B cell (primary cell): ENCODE measurements around the gene EHD4. TPM values are rescaled to one million over a fixed set of nuclear protein-coding genes. Genes with fewer than 3 reads are reported as not detected.

Experiments
- ATAC-seq: fragments of 200-7000 bp; cut with Tn5 transposase; one replicate; pipeline ENCODE4 v1.10.0; 2021; ENCODE audit warnings: low read depth, mild to moderate bottlenecking, moderate number of reproducible peaks, moderate library complexity
- CTCF ChIA-PET: fragments of 350-600 bp; sonication (Branson Sonifier 250); formaldehyde crosslinking; loops from one replicate; lab custom pipeline; 2021; ENCODE audit warnings: antibody characterized with exemption, inconsistent platforms; lab: Charles Lee
- POLR2A ChIA-PET: fragments of 350-600 bp; sonication (Branson Sonifier 250); formaldehyde crosslinking; loops from one replicate; lab custom pipeline; 2021; ENCODE audit warnings: antibody characterized with exemption; lab: Charles Lee
- DNase-seq: peaks from one replicate; pipeline ENCODE4 v3.0.0; 2013
- H2AFZ ChIP-seq: 2 replicates; pipeline ENCODE4 v1.6.1; 2012; ENCODE audit warnings: mild to moderate bottlenecking, low read depth, low read length; ENCODE audit not compliant: insufficient read depth, poor library complexity, severe bottlenecking
- H3K27ac ChIP-seq, 2 donors: 1 replicate in 1 of 2; 2 replicates in 1 of 2; pipeline ENCODE4 v1.5.1; 2012 to 2013; ENCODE audit warnings: low read length in 2 of 2, mild to moderate bottlenecking in 2 of 2, moderate library complexity in 1 of 2
- H3K27me3 ChIP-seq, 4 experiments: fragments of 200-600 bp in 1 of 4; sonication (generic) in 1 of 4; replicated peaks in 1 of 4; 1 replicate in 2 of 4; 2 replicates in 2 of 4; pipeline versions ENCODE4 v1.6.1 to v1.7.0; 2013 to 2016; ENCODE audit warnings: low read length in 3 of 4, mild to moderate bottlenecking in 2 of 4, mixed read lengths in 1 of 4, moderate library complexity in 1 of 4; ENCODE audit not compliant: insufficient read depth in 4 of 4, control insufficient read depth in 3 of 4; ENCODE audit errors: control extremely low read depth in 1 of 4
- H3K36me3 ChIP-seq, 2 experiments: replicated peaks in 1 of 2; 1 replicate in 1 of 2; 2 replicates in 1 of 2; pipeline versions ENCODE4 v1.6.1 to v1.7.1; 2013; ENCODE audit warnings: low read length in 1 of 2; ENCODE audit not compliant: insufficient read depth in 2 of 2, control insufficient read depth in 1 of 2; ENCODE audit errors: control extremely low read depth in 1 of 2, extremely low read depth in 1 of 2
- H3K4me1 ChIP-seq, 2 donors: fragments of 200-600 bp in 1 of 2; sonication (generic) in 1 of 2; 1 replicate in 1 of 2; 2 replicates in 1 of 2; pipeline versions ENCODE4 v1.5.1 to v1.6.1; 2013 to 2017; ENCODE audit warnings: low read length in 2 of 2; ENCODE audit not compliant: control insufficient read depth in 2 of 2, insufficient read depth in 2 of 2
- H3K4me2 ChIP-seq: replicated peaks from 2 replicates; pipeline ENCODE3; 2012; ENCODE audit warnings: mild to moderate bottlenecking, low read depth, low read length; ENCODE audit not compliant: poor library complexity, severe bottlenecking
- H3K4me3 ChIP-seq, 5 experiments: fragments of 200-600 bp in 1 of 5; sonication (generic) in 1 of 5; 1 replicate in 3 of 5; 2 replicates in 2 of 5; pipeline versions ENCODE4 v1.5.1 to v1.7.0; 2011 to 2016; ENCODE audit warnings: low read length in 4 of 5, mild to moderate bottlenecking in 4 of 5, low read depth in 2 of 5, control low read depth in 1 of 5, moderate library complexity in 1 of 5; ENCODE audit not compliant: insufficient read depth in 1 of 5; ENCODE audit errors: control extremely low read depth in 1 of 5, extremely low read depth in 1 of 5
- H3K79me2 ChIP-seq: fragments of 200-600 bp; sonication (generic); one replicate; pipeline ENCODE4 v1.6.0; 2016; ENCODE audit warnings: low read length; ENCODE audit not compliant: control insufficient read depth, insufficient read depth
- H3K9ac ChIP-seq: fragments of 200-600 bp; sonication (generic); 2 replicates; pipeline ENCODE4 v1.6.1; 2017; ENCODE audit warnings: mild to moderate bottlenecking, low read length, moderate library complexity
- H3K9me3 ChIP-seq, 3 donors: one replicate each; pipeline versions ENCODE4 v1.6.1 to v1.7.1; 2013; ENCODE audit warnings: low read length in 2 of 3; ENCODE audit not compliant: control insufficient read depth in 2 of 3, insufficient read depth in 1 of 3; ENCODE audit errors: control extremely low read depth in 1 of 3
- H4K20me1 ChIP-seq: 2 replicates; pipeline ENCODE4 v1.6.0; 2012; ENCODE audit warnings: mild to moderate bottlenecking, low read length; ENCODE audit not compliant: insufficient read depth, control insufficient read depth, poor library complexity, severe bottlenecking
- H3K27ac Mint-ChIP-seq: one replicate; pipeline ENCODE4 v1.8.0; 2021; ENCODE audit warnings: mixed read lengths
- H3K27me3 Mint-ChIP-seq: one replicate; pipeline ENCODE4 v1.8.0; 2021; ENCODE audit warnings: mixed read lengths
- H3K4me1 Mint-ChIP-seq: one replicate; pipeline ENCODE4 v1.8.0; 2021; ENCODE audit warnings: mixed read lengths
- H3K4me3 Mint-ChIP-seq: one replicate; pipeline ENCODE4 v1.8.0; 2021; ENCODE audit warnings: mixed read lengths
- H3K9me3 Mint-ChIP-seq: one replicate; pipeline ENCODE4 v1.8.0; 2022; ENCODE audit warnings: mixed read lengths; ENCODE audit not compliant: insufficient read depth
- CTCF ChIP-seq: fragments of 200-600 bp; IDR thresholded peaks from one replicate; pipeline ENCODE4 v1.8.0; 2022; ENCODE audit warnings: antibody characterized with exemption, mild to moderate bottlenecking
- EZH2 ChIP-seq: IDR thresholded peaks from 2 replicates; pipeline ENCODE4 v1.6.1; 2012; ENCODE audit warnings: borderline replicate concordance, low read depth, mild to moderate bottlenecking, moderate library complexity, low read length; ENCODE audit not compliant: insufficient read depth, poor library complexity, severe bottlenecking
- WGBS: methylation state at CpG from one replicate; pipeline ENCODE4 v1.1.5; 2013; ENCODE audit warnings: missing lambda C conversion rate; ENCODE audit not compliant: insufficient coverage; 5-methylcytosine and 5-hydroxymethylcytosine counted together
- intact Hi-C: fragments of 100-400 bp; cut with micrococcal nuclease; formaldehyde crosslinking; loops from one replicate; pipeline ENCODE4 v1.10.0; 2022
- polyA plus RNA-seq: library from polyadenylated mRNA; depleted of rRNA; stranded (reverse); fragments of >200 nt; gene quantifications from 2 replicates; pipeline ENCODE4 v1.2.3, GENCODE V29; 2012
- total RNA-seq, 2 donors: library from RNA; stranded (reverse); fragments of 120-200 nt in 1 of 2; gene quantifications; 1 replicate in 1 of 2; 2 replicates in 1 of 2; pipeline versions ENCODE4 v1.2.3 to v1.2.4, GENCODE V29; 2013 to 2022

The EHD4 gene
- total and polyA plus RNA-seq, 2 donors (not counting 1 experiment from before 2014, with no cell fraction given), result 3.1 to 12.7 TPM

DNA sequence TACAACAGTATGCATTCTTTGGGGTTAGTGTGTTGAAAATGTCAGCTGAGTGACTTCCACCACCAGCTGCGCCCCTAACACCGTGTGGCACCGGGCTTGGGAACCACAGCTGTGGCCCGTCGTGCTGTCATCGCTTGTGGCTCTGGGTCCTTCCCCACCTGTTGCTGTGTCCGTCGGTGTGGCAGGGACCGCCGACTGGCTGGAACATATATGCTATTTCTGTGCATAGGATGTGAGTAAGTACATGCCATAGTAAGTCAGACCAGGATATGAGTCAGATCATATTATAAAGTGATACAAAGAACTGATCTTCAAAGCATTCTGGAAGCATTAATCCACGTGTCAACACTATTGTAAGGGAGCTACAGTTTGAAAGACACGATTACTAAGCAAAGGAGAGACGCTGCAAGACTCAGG is 31.9 kb downstream of the EHD4 start:
- Mint-ChIP-seq H3K4me3 (no peak overlapping the region), H3K27me3 (no peaks in the 10 kb centered on the region), H3K27ac (no peak overlapping the region), H3K4me1 (peaks cover 22% of the 10 kb centered on the region), H3K9me3 (no peaks in the 10 kb centered on the region)
- H3K9ac ChIP-seq, result no peak overlapping the region
- H3K27me3 ChIP-seq, result no peaks in the 10 kb centered on the region
- TF ChIP-seq EZH2 (no peak), CTCF (no peak)
- no peaks in the 10 kb centered on the region for H4K20me1 ChIP-seq
- H3K4me3 ChIP-seq, result no peak overlapping the region
- H3K27ac ChIP-seq, result no peak overlapping the region
- H3K36me3 ChIP-seq, result peaks cover 7 to 13% of the 10 kb centered on the region in 2 experiments
- DNase-seq, result no peak
- CTCF ChIA-PET, result interaction anchor here (0.5 to 1.2 kb wide), 3 partner anchors 36 to 679 kb away, joined by 3 to 4 read pairs (median 3); no protein-coding TSS in a partner anchor
- ATAC-seq, result no peak
- no peak overlapping the region for H2AFZ ChIP-seq
- peaks cover 3% of the 10 kb centered on the region for H3K79me2 ChIP-seq
- no peak overlapping the region for H3K4me2 ChIP-seq
- 88% methylated on average over 8 of the region's 13 CpGs for WGBS
- intact Hi-C loops, result no loop called here
- POLR2A ChIA-PET, result no interaction called here
- no peaks in the 10 kb centered on the region for H3K9me3 ChIP-seq
- peaks cover 5 to 16% of the 10 kb centered on the region in 2 donors for H3K4me1 ChIP-seq

GRCh38 chr15:41939986-41940385 is 32.4 kb downstream of the EHD4 start:
- no peak for TF ChIP-seq CTCF
- TF ChIP-seq EZH2, result no peak
- H3K4me3 Mint-ChIP-seq, result no peak overlapping the region
- H2AFZ ChIP-seq, result no peak overlapping the region
- WGBS, result 93% methylated on average over 2 of the region's 9 CpGs
- H3K27me3 ChIP-seq, result no peaks in the 10 kb centered on the region
- H3K36me3 ChIP-seq, result peaks cover 7 to 13% of the 10 kb centered on the region in 2 experiments
- no peaks in the 10 kb centered on the region for H3K9me3 ChIP-seq
- no peak overlapping the region for H3K4me3 ChIP-seq
- no peaks in the 10 kb centered on the region for H3K27me3 Mint-ChIP-seq
- CTCF ChIA-PET, result interaction anchor here (0.5 to 1.2 kb wide), 2 partner anchors 35 to 525 kb away, joined by 3 read pairs; no protein-coding TSS in a partner anchor
- no peaks in the 10 kb centered on the region for H4K20me1 ChIP-seq
- no peaks in the 10 kb centered on the region for H3K9me3 Mint-ChIP-seq
- peaks cover under 1% of the 10 kb centered on the region for H3K79me2 ChIP-seq
- intact Hi-C loops, result no loop called here
- H3K27ac ChIP-seq, result no peak overlapping the region
- POLR2A ChIA-PET, result no interaction called here
- H3K9ac ChIP-seq, result no peak overlapping the region
- H3K4me1 ChIP-seq, result peaks cover 9 to 20% of the 10 kb centered on the region in 2 donors
- DNase-seq, result no peak
- ATAC-seq, result no peak
- H3K4me2 ChIP-seq, result no peak overlapping the region
- H3K4me1 Mint-ChIP-seq, result peaks cover 27% of the 10 kb centered on the region
- no peak overlapping the region for H3K27ac Mint-ChIP-seq
